ENCODE results near the gene SAT1.

GRCh38 chrX:23813808-23814207 is 30.8 kb downstream of the SAT1 start:
- TF ChIP-seq CTCF (IDR thresholded peaks at IDR 0.05) (no peak), POLR2A (IDR thresholded peaks at IDR 0.05) (no peak)
